GM23338 (cell line): ENCODE measurements around the gene TIGAR. TPM values are rescaled to one million over a fixed set of nuclear protein-coding genes. Genes with fewer than 3 reads are reported as not detected.

Experiments used
- ATAC-seq: fragments of 200-7000 bp; cut with Tn5 transposase; 3 replicates; pipeline ENCODE4 v1.9.1; 2020
- DNase-seq: peaks from one replicate; pipeline ENCODE4 v3.0.0-alpha.2; 2015; ENCODE audit warnings: low spot score
- H2AFZ ChIP-seq: fragments of 200-600 bp; sonication (generic); 2 replicates; pipeline ENCODE4 v1.8.0; 2016; ENCODE audit warnings: antibody characterized with exemption, mild to moderate bottlenecking, moderate library complexity
- H3F3A ChIP-seq: fragments of 200-600 bp; sonication (generic); replicated peaks from 2 replicates; pipeline ENCODE4 v1.8.0; 2017; ENCODE audit warnings: antibody characterized with exemption, mixed run types, low read depth
- H3K27ac ChIP-seq: fragments of 200-600 bp; sonication (generic); 2 replicates; pipeline ENCODE4 v1.6.1; 2016; ENCODE audit warnings: low read depth
- H3K27me3 ChIP-seq: fragments of 200-600 bp; sonication (generic); 2 replicates; pipeline ENCODE4 v1.8.0; 2016; ENCODE audit warnings: mild to moderate bottlenecking, mixed run types, moderate library complexity; ENCODE audit not compliant: insufficient read depth
- H3K36me3 ChIP-seq: fragments of 200-600 bp; sonication (generic); 2 replicates; pipeline ENCODE4 v1.8.0; 2016; ENCODE audit warnings: mild to moderate bottlenecking; ENCODE audit not compliant: insufficient read depth
- H3K4me1 ChIP-seq: fragments of 200-600 bp; sonication (generic); 2 replicates; pipeline ENCODE4 v1.8.0; 2016; ENCODE audit warnings: mild to moderate bottlenecking, moderate library complexity; ENCODE audit not compliant: insufficient read depth
- H3K4me2 ChIP-seq: fragments of 200-600 bp; sonication (generic); 2 replicates; pipeline ENCODE4 v1.7.1; 2017; ENCODE audit warnings: mixed run types
- H3K4me3 ChIP-seq: fragments of 200-600 bp; sonication (generic); 2 replicates; pipeline ENCODE4 v1.6.1; 2016; ENCODE audit warnings: mixed run types
- H3K79me2 ChIP-seq: fragments of 200-600 bp; sonication (generic); replicated peaks from 2 replicates; pipeline ENCODE4 v1.8.0; 2017; ENCODE audit warnings: mild to moderate bottlenecking; ENCODE audit not compliant: insufficient read depth
- H3K9me2 ChIP-seq: fragments of 200-600 bp; sonication (generic); 2 replicates; pipeline ENCODE4 v1.8.0; 2017; ENCODE audit not compliant: insufficient read depth
- H4K20me1 ChIP-seq: fragments of 200-600 bp; sonication (generic); replicated peaks from 2 replicates; pipeline ENCODE4 v1.8.0; 2017; ENCODE audit warnings: mild to moderate bottlenecking; ENCODE audit not compliant: insufficient read depth
- H3K27ac Mint-ChIP-seq: 2 replicates; pipeline ENCODE4 v1.8.0; 2020; ENCODE audit warnings: inconsistent platforms, mild to moderate bottlenecking, moderate library complexity, mixed read lengths
- H3K27me3 Mint-ChIP-seq: 3 replicates; pipeline ENCODE4 v1.8.0; 2022; ENCODE audit warnings: low read depth, mild to moderate bottlenecking, moderate library complexity, mixed read lengths, inconsistent platforms; ENCODE audit not compliant: insufficient read depth, poor library complexity
- H3K36me3 Mint-ChIP-seq: 3 replicates; pipeline ENCODE4 v1.8.0; 2021; ENCODE audit warnings: low read depth, mild to moderate bottlenecking, inconsistent platforms, moderate library complexity, mixed read lengths
- H3K4me1 Mint-ChIP-seq: 3 replicates; pipeline ENCODE4 v1.8.0; 2020; ENCODE audit warnings: mild to moderate bottlenecking, inconsistent platforms, mixed read lengths
- H3K4me3 Mint-ChIP-seq: 3 replicates; pipeline ENCODE4 v1.8.0; 2021; ENCODE audit warnings: moderate library complexity, mild to moderate bottlenecking, inconsistent platforms, mixed read lengths
- H3K9me3 Mint-ChIP-seq: 3 replicates; pipeline ENCODE4 v1.8.0; 2020; ENCODE audit warnings: moderate library complexity, mild to moderate bottlenecking, inconsistent platforms, mixed read lengths
- CREB1 ChIP-seq: fragments of 250-450 bp; sonication (Bioruptor Pico); IDR thresholded peaks from 2 replicates; pipeline ENCODE4 v1.5.0; 2020; ENCODE audit warnings: low read depth, mild to moderate bottlenecking, moderate library complexity
- CTCF ChIP-seq, 2 experiments: fragments of 200-600 bp in 1 of 2; sonication (generic) in 1 of 2; conservative IDR thresholded peaks; 2 replicates each; pipeline versions ENCODE4 v1.5.1 to v1.6.1; 2016 to 2017; ENCODE audit warnings: antibody characterized with exemption in 2 of 2, low read depth in 2 of 2, mild to moderate bottlenecking in 2 of 2, moderate library complexity in 1 of 2
- EZH2 ChIP-seq: fragments of 200-600 bp; sonication (generic); IDR thresholded peaks from one replicate; pipeline ENCODE4 v1.8.0; 2017; ENCODE audit warnings: antibody characterized with exemption, mild to moderate bottlenecking, low read depth; ENCODE audit not compliant: unreplicated experiment
- EZH2phosphoT487 ChIP-seq: fragments of 200-600 bp; sonication (generic); IDR thresholded peaks from one replicate; pipeline ENCODE4 v1.8.1; 2018; ENCODE audit warnings: antibody characterized with exemption; ENCODE audit not compliant: unreplicated experiment
- JUNB ChIP-seq: IDR thresholded peaks from one replicate; pipeline ENCODE4 v1.6.1; 2016; ENCODE audit warnings: antibody characterized with exemption; ENCODE audit not compliant: unreplicated experiment
- NANOG ChIP-seq: IDR thresholded peaks from 2 replicates; pipeline ENCODE4 v1.6.1; 2016; ENCODE audit warnings: antibody characterized with exemption, borderline replicate concordance
- POLR2AphosphoS5 ChIP-seq: IDR thresholded peaks from 2 replicates; pipeline ENCODE4 v1.6.1; 2016; ENCODE audit warnings: antibody characterized with exemption, low read depth
- REST ChIP-seq: IDR thresholded peaks from one replicate; pipeline ENCODE4 v1.6.1; 2018; ENCODE audit warnings: antibody characterized with exemption; ENCODE audit not compliant: unreplicated experiment
- STAT1 ChIP-seq: IDR thresholded peaks from one replicate; pipeline ENCODE4 v1.6.1; 2016; ENCODE audit warnings: antibody characterized with exemption; ENCODE audit not compliant: unreplicated experiment
- polyA plus RNA-seq: library from polyadenylated mRNA; unstranded; fragments of >200 nt; fragmentation: Nextera tagmentation; extraction: Ambion mirVana; gene quantifications from 2 replicates; pipeline ENCODE4 v1.2.1, GENCODE V29; 2016
- total RNA-seq: library from RNA; depleted of rRNA; stranded (reverse); fragments of >200 nt; shearing (Covaris generic); gene quantifications from 2 replicates; pipeline ENCODE4 v1.2.3, GENCODE V29; 2014
- TF ChIP-seq, protein P1 (sequence below): fragments of 250-450 bp; sonication (Bioruptor Pico); IDR thresholded peaks from 2 replicates; pipeline ENCODE4 v1.5.0; 2020; ENCODE audit warnings: mild to moderate bottlenecking, moderate library complexity
- TF ChIP-seq, protein P2 (sequence below): IDR thresholded peaks from 2 replicates; pipeline ENCODE4 v1.6.1; 2016; ENCODE audit warnings: antibody characterized with exemption

Gene TIGAR
- total and polyA plus RNA-seq, 2 experiments from 2014 or later: 10.4 to 13.3 TPM

DNA sequence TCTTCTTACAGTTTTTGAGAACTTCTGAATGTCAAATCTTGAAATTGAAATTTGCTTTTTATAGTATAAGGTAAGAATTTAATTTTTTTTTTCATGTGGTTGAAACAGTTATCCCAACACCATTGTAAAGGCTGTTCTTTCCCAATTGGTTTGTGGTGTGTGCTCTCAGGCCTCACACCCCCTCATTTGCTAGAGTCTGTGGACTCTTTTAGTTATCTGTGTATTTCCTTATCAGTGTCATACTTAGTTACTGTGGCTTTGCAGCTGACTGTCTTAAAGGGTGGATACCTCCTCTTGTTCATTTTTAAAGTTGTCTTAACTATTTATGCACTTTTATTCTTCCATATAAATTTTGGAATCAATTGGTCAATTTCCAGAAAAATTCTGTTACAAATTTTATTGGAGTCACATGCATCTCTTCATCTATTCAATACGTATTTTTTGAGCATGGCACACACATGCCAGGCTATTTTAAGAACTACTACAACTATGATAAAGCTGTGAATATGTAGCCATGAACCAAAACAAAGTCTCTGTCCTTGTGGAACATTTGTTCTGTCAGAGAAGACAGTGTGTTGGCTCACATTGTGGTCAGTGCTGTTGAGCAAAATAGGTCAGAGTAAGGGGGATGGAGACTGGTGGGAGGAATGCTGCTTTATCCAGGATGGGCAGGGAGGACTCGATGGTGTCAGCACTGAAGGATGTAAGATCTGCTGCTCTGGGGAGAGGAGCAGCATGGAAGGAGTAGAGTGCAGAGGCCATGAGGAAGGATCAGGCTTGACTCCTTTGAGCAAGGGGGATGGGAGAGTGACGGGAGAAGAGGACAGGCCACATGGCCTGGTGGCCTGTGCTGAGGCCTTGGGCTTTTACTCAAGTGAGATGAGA, 34.4 kb downstream of the TIGAR start:
- Mint-ChIP-seq H3K9me3 (peaks cover 18% of the 10 kb centered on the region; the same call in 2 of the 3 replicates), H3K27ac (no peak overlapping the region), H3K4me3 (no peak overlapping the region), H3K4me1 (peaks cover 4% of the 10 kb centered on the region), H3K27me3 (peaks cover 8% of the 10 kb centered on the region), H3K36me3 (peaks cover 20% of the 10 kb centered on the region)
- H3K4me1 ChIP-seq: no peaks in the 10 kb centered on the region
- no peak; the same call in 1 of the 3 replicates for ATAC-seq
- H3K27ac ChIP-seq: no peak overlapping the region
- H3K9me2 ChIP-seq: no peaks in the 10 kb centered on the region
- no peak overlapping the region for H3K4me3 ChIP-seq
- H3K36me3 ChIP-seq: peaks cover 32% of the 10 kb centered on the region
- H2AFZ ChIP-seq: no peak overlapping the region
- no peaks in the 10 kb centered on the region for H3K79me2 ChIP-seq
- no peak for DNase-seq
- TF ChIP-seq JUNB (no peak), CTCF (conservative IDR thresholded peaks at IDR 0.05; ENCODE audit: low read depth in 2 of 2) (no peak), POLR2AphosphoS5 (no peak), NANOG (no peak), CREB1 (CRISPR knock-in tag) (no peak), EZH2phosphoT487 (no peak), REST (no peak), STAT1 (no peak), EZH2 (no peak)
- TF ChIP-seq, protein P1, sequence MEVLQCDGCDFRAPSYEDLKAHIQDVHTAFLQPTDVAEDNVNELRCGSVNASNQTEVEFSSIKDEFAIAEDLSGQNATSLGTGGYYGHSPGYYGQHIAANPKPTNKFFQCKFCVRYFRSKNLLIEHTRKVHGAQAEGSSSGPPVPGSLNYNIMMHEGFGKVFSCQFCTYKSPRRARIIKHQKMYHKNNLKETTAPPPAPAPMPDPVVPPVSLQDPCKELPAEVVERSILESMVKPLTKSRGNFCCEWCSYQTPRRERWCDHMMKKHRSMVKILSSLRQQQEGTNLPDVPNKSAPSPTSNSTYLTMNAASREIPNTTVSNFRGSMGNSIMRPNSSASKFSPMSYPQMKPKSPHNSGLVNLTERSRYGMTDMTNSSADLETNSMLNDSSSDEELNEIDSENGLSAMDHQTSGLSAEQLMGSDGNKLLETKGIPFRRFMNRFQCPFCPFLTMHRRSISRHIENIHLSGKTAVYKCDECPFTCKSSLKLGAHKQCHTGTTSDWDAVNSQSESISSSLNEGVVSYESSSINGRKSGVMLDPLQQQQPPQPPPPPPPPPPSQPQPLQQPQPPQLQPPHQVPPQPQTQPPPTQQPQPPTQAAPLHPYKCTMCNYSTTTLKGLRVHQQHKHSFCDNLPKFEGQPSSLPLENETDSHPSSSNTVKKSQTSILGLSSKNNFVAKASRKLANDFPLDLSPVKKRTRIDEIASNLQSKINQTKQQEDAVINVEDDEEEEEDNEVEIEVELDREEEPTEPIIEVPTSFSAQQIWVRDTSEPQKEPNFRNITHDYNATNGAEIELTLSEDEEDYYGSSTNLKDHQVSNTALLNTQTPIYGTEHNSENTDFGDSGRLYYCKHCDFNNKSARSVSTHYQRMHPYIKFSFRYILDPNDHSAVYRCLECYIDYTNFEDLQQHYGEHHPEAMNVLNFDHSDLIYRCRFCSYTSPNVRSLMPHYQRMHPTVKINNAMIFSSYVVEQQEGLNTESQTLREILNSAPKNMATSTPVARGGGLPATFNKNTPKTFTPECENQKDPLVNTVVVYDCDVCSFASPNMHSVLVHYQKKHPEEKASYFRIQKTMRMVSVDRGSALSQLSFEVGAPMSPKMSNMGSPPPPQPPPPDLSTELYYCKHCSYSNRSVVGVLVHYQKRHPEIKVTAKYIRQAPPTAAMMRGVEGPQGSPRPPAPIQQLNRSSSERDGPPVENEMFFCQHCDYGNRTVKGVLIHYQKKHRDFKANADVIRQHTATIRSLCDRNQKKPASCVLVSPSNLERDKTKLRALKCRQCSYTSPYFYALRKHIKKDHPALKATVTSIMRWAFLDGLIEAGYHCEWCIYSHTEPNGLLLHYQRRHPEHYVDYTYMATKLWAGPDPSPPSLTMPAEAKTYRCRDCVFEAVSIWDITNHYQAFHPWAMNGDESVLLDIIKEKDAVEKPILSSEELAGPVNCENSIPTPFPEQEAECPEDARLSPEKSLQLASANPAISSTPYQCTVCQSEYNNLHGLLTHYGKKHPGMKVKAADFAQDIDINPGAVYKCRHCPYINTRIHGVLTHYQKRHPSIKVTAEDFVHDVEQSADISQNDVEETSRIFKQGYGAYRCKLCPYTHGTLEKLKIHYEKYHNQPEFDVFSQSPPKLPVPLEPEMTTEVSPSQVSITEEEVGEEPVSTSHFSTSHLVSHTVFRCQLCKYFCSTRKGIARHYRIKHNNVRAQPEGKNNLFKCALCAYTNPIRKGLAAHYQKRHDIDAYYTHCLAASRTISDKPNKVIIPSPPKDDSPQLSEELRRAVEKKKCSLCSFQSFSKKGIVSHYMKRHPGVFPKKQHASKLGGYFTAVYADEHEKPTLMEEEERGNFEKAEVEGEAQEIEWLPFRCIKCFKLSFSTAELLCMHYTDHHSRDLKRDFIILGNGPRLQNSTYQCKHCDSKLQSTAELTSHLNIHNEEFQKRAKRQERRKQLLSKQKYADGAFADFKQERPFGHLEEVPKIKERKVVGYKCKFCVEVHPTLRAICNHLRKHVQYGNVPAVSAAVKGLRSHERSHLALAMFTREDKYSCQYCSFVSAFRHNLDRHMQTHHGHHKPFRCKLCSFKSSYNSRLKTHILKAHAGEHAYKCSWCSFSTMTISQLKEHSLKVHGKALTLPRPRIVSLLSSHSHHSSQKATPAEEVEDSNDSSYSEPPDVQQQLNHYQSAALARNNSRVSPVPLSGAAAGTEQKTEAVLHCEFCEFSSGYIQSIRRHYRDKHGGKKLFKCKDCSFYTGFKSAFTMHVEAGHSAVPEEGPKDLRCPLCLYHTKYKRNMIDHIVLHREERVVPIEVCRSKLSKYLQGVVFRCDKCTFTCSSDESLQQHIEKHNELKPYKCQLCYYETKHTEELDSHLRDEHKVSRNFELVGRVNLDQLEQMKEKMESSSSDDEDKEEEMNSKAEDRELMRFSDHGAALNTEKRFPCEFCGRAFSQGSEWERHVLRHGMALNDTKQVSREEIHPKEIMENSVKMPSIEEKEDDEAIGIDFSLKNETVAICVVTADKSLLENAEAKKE: no peak
- TF ChIP-seq, protein P2, sequence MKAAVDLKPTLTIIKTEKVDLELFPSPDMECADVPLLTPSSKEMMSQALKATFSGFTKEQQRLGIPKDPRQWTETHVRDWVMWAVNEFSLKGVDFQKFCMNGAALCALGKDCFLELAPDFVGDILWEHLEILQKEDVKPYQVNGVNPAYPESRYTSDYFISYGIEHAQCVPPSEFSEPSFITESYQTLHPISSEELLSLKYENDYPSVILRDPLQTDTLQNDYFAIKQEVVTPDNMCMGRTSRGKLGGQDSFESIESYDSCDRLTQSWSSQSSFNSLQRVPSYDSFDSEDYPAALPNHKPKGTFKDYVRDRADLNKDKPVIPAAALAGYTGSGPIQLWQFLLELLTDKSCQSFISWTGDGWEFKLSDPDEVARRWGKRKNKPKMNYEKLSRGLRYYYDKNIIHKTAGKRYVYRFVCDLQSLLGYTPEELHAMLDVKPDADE: no peak
- H3K4me2 ChIP-seq: no peak overlapping the region
- H3F3A ChIP-seq: no peaks in the 10 kb centered on the region
- H3K27me3 ChIP-seq: no peaks in the 10 kb centered on the region
- no peaks in the 10 kb centered on the region for H4K20me1 ChIP-seq
